T47D (cell line): Measurements from ENCODE around the gene PDHB.

ENCODE experiments used
- DNase-seq, 2 experiments: peaks; one replicate each; pipeline versions ENCODE4 v3.0.0 to v3.0.0-alpha.2; 2011 to 2012; ENCODE audit warnings: low read depth in 1 of 2, low spot score in 1 of 2
- JUND ChIP-seq: IDR thresholded peaks from 2 replicates; pipeline ENCODE4 v1.6.1; 2012; ENCODE audit warnings: low read depth
- in situ Hi-C: cut with HindIII; loops from 2 replicates; pipeline ENCODE4 v1.10.0; 2016; ENCODE audit warnings: low sequenced_read_pairs, low pct_unique_long_range_greater_than_20kb

Gene PDHB

GRCh38 chr3:58429657-58430056 is 4.0 kb downstream of the PDHB start:
- in situ Hi-C loops = no loop called here
- DNase-seq = no peak
- no peak for TF ChIP-seq JUND

GRCh38 chr3:58427661-58428361 is 5.8 kb downstream of the PDHB start:
- peak in 1 of 2 experiments; percentile 94 for DNase-seq
- in situ Hi-C loops = no loop called here
- no peak; the same call in 1 of the 2 replicates for TF ChIP-seq JUND

- TF ChIP-seq JUND = no peak
- DNase-seq = no peak
- in situ Hi-C loops = no loop called here
These were observed 7.8 kb downstream of the PDHB start for GRCh38 chr3:58425782-58426181.

- no peak for TF ChIP-seq JUND
- in situ Hi-C loops = no loop called here
- no peak for DNase-seq
These were observed 9.0 kb downstream of the PDHB start for GRCh38 chr3:58424613-58425012.

GRCh38 chr3:58422756-58423325 is 10.8 kb downstream of the PDHB start:
- TF ChIP-seq JUND = no peak
- DNase-seq = peak in 1 of 2 experiments; percentile 64
- in situ Hi-C loops = no loop called here

GRCh38 chr3:58421004-58421403 is 12.6 kb downstream of the PDHB start:
- in situ Hi-C loops = no loop called here
- no peak for DNase-seq
- no peak for TF ChIP-seq JUND

GRCh38 chr3:58419780-58420507 is 13.7 kb downstream of the PDHB start:
- no peak for DNase-seq
- no peak for TF ChIP-seq JUND
- in situ Hi-C loops = no loop called here

- in situ Hi-C loops = no loop called here
- no peak for TF ChIP-seq JUND
These were observed 15.4 kb downstream of the PDHB start for GRCh38 chr3:58418227-58418626.

GRCh38 chr3:58417075-58417474 is 16.6 kb downstream of the PDHB start:
- no peak for TF ChIP-seq JUND
- in situ Hi-C loops = no loop called here
- DNase-seq = no peak

More at GRCh38 chr3:58418227-58418626, 15.4 kb downstream of the PDHB start:
- no peak for DNase-seq

- in situ Hi-C loops = no loop called here
- no peak for TF ChIP-seq JUND
These were observed 17.4 kb downstream of the PDHB start for GRCh38 chr3:58416191-58416590.

GRCh38 chr3:58414538-58415197 is 19.0 kb downstream of the PDHB start:
- no peak for TF ChIP-seq JUND
- peak in 1 of 2 experiments; percentile 67 for DNase-seq
- in situ Hi-C loops = no loop called here

More at GRCh38 chr3:58416191-58416590, 17.4 kb downstream of the PDHB start:
- DNase-seq = peak in 1 of 2 experiments; percentile 68
